IPS DF 4.7 (cell line): ENCODE results near the gene PDIA4.
"Not testable (repeated sequence)": the region's sequence is repeated elsewhere in the genome, so short reads cannot be mapped to it uniquely, and the experiment has no call there.

ENCODE experiments used
- DNase-seq: peaks from one replicate; pipeline ENCODE4 v3.0.0-alpha.2; 2013; ENCODE audit warnings: low spot score; ENCODE audit errors: extremely low read depth

PDIA4 gene

GRCh38 chr7:149031353-149031910, 3.1 kb upstream of the PDIA4 start:
- no peak for DNase-seq

DNA sequence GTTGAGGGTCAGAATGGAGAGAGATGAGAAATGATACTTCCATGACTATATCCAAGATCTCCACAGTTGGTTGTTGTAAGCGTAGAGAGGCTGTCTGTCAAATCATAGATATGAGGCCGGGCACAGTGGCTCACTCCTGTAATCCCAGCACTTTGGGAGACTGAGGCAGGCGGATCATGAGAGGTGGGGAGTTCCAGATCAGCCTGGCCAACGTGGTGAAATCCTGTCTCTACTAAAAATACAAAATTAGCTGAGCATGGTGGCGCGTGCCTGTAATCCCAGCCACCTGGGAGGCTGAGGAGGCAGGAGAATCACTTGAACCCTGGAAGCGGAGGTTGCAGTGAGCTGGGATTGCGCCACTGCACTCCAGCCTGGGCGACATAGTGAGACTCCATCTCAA, 2.1 kb upstream of the PDIA4 start:
- not testable (repeated sequence) for DNase-seq

DNA sequence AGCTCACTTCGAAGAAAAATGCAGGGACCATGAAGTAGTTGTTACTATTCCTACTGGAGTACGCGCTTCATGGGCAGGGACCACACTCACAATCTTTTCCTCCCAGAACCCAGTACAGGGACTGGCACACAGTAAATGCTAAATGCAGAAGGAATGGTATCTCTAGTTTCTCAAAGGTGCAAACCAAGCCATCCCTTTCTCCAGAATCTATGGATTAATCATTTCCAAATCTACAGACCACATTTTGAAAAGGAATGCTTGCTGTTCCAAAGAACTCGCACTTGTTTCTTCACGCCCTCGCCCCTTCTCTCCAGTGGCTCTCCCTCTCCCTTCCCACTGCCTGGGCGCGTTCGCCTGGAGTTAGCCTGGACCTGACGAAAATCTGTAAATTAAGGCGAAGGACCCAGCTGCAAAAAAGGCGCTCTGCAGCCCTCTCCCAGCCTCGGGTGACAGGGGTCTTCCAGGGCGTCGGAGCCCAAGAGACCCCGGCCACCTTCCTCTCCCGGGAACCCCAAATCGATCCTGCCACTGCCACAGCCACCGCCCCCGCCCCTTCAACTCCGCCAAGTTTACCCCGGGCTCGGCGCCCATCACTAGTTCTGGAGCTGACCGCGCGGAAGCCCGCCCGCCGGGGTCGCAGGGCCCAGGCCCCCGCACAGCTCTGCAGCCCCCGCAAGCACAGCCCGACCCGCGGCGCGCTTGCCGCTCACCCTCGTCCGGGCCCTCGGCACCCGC, 527 bp downstream of the PDIA4 start:
- no peak for DNase-seq

DNA sequence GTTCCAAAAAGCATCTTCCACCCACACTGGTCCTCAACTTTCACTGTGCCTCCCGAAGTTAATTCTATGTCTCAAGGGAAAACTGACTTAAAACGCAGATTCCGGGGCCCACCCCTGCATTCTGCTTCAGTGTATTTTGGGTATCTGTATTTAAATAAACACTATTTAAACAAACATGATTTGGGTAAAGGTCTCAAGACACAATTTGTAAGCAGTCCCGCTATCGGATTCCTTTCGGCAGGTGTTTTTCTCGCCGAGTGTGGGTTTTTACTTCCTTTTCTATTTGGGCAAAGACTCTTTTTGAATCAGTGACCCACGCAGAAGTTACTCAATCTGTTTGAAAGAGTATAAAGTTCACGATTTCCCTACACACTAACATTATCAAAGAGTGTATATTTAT, 1.2 kb downstream of the PDIA4 start:
- no peak for DNase-seq

GRCh38 chr7:149023662-149024061, 4.6 kb downstream of the PDIA4 start:
- DNase-seq: no peak

GRCh38 chr7:149022756-149023360, 5.4 kb downstream of the PDIA4 start:
- DNase-seq: no peak

- no peak for DNase-seq
Measured at GRCh38 chr7:149021725-149022062, 6.6 kb downstream of the PDIA4 start.

DNA sequence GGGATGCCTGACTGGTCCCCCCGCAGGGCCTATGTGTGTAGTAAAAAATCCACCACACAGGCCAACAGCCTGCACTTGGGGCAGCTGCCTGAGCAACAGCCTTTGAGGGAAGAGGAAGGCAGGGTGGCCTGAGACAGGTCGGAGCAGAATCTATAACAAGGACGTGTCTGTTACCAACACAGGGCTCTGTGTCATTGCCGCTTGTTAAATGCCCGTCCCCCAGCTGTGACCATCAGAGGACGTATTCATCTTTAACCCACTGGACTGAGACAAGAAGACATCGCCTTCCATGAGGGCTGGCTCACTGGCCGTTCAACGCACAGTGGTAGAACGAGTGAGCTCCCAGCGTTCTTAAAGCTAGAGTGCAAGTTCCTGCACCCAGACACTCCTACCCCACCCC, 7.8 kb downstream of the PDIA4 start:
- no peak for DNase-seq

DNA sequence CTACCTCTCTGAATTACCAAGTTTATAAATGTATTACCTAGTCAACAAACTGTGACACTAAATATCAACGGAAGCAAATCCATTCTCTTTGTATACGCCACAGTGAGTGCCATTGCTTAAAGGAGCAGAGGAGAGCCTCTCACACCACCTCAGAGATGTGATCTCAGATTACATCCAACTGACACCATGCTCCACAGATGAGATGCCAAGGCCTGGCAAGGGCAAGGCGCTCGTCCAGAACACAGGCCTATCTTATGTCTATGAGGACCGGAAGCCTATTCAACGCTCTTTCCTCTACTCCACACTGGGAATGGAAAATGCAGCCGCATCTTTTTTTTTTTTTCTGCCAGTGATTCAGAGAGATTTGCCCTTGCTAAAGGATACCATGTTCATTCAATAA, 11.4 kb downstream of the PDIA4 start:
- no peak for DNase-seq

DNA sequence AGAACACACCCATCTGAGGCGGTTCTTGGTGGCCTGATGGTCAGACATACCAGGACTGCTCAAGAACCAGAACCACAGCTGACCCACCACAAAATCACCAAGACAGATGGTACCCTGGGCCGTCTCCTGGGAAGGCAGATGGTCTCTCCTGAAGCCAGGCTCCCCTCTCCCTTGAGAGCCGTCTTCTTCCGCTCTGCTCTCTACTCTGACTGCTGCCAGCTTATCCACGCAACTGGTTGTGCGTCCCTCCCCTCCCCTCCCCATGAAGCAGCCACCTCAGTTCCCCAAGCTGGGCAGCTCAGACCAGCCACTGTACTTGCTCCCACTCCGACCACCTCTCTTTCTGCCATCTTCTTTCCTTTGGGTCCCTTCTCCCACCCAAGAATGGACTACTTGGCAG, 14.0 kb downstream of the PDIA4 start:
- no peak for DNase-seq

DNA sequence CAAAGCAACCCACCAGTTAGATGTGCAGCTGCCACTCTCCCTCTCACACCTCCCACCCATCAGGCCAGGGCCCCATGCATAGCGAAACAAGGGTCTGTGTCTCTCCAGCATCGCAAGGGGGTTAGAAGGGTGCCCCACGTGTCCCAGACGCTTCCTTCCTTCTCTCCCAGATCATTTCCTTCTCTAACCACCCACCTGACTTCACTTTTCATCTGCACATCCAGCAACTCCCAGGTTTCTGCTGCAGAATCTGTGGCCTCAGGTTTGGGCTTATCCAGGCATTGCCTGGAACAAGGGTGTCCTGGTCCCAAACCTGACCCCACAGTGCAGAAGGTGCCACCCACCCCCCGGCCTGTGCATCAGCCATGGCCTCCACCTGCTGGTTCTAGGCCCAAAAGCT, 14.4 kb downstream of the PDIA4 start:
- DNase-seq: no peak

GRCh38 chr7:149012730-149013129, 15.6 kb downstream of the PDIA4 start:
- DNase-seq: not testable (repeated sequence)

GRCh38 chr7:149011491-149011890, 16.8 kb downstream of the PDIA4 start:
- no peak for DNase-seq

DNA sequence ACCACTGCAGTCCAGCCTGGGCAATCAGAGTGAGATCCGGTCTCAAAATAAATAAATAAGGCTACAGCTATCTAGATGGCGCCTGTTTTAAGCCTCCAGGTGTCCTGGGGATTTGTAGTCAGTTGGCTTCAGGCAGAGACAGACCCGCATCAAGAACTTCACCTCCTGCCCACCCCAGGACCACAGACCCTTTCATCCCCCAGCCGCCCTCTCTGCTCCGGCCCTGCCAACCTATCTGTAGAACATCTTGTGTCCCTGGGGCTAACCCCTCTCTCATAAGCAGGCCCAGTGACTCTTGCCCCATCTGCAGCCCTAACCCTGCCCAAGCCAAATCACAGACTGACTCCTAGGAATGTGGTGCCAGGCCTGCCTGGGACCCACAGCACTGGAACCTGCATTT, 17.9 kb downstream of the PDIA4 start:
- DNase-seq: no peak

GRCh38 chr7:149009527-149009926, 18.8 kb downstream of the PDIA4 start:
- DNase-seq: no peak

- no peak for DNase-seq
Measured at GRCh38 chr7:149007611-149008010, 20.7 kb downstream of the PDIA4 start.

GRCh38 chr7:149007146-149007545, 21.2 kb downstream of the PDIA4 start:
- DNase-seq: no peak

DNA sequence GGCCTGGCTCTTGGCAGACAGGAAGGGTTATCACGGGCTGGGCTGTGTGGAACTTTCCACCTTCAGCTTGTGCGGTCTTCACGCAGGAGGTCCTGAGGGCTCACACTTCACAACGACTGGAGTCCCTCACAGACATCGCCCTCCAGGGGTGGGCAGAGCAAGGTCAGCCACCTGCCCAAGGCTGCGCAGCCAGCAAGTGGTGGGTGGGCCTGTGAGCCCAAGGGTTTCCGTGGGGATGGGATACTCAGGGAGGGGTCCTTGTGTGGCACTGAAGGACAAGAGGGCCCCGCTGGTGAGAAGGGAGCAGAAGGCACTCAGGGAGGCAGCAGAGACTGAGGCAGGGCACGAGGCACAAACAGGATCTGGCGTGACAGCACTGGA, 22.0 kb downstream of the PDIA4 start:
- no peak for DNase-seq

DNA sequence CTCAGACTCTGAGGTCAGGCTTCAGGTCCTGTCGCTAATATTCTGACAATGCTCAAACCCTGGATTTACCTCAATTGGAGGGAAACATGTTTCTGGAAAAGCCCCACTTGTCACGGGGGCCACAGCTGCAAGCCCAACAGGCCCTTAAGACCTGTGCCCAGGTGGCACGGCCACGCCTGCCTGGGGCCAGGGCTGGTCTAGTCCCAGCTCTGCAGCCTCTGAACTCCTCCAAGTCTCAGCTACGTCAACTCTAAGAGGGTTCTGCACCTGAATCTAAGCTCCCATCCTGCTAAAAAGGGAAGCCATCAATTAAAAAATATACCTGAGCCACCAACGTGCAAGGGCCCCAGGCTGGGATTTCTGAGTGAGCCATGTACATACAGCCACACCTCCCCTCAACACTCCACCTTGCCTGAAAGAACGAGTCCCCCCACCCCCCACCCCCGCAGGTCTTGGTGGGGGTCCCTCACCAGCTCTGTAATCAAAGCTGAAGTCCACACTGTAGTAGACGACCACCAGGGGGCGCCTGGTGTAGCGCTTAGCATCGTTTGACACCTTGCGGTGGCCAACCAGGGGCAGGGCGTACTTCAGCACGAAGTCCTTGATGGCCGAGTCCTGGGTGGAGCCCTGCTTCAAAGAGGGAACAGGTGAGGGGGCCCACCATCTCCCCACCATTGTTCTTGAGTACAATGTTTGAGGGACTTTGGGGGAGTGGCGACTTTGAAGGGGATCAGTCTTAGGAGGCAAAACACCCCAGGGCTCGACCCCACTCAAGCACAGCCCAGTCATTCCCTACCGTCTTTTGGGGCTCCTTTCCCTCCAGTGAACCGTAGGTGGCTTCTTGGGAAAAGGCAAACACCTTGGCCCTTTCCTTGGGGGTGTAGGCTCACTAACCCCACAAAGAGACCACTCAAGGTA, 22.6 kb downstream of the PDIA4 start:
- no peak for DNase-seq

DNA sequence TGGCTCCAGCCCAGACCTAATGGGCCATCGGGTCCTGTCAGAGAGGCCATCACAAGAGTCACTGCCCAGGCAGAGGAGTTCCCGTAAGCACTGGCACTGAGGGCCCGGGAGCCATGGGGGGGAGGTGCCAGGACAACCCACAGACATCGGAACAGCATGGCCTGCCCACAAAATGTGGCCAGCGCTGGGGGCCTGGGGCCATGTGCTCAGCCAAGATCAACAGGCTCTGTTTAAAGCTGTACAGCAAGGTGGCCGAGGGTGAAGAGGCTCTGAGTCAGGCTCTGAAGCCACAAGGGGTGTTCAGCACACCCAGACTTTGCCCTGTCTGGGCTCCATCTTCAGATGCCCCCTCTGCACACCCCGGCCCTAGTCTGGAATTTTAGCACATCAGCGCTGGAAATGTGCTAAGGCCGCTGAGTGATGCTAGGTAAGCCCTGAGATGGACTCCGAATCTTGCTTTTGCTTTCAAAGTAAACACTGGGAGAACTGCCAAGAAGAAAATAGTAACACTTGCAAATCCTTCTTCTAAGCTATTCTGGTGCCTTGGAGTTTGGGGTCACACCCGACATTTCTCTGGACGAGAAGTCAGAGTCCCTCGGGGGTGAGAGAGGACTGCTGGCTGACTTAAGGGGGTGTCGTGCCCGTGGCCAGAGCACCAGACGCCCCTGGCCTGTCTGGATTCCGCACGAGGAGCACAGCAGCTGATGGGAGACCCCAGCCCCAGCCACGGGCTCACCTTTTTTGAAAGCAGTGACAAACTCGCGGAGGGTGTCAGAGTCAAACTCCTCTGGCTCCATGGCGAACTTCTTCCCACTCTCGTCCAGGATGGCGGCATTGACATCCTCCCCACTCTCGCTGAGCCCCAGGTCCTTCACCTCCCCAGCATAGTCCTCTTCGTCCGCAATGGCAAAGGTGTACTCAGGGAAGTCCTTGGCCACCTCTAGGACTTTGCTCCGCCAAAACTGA, 23.6 kb downstream of the PDIA4 start:
- DNase-seq: no peak
